ENCODE data around the gene C21orf58. TPM values are rescaled to one million over a fixed set of nuclear protein-coding genes. Genes with fewer than 3 reads are reported as not detected.

C21orf58 gene
- total RNA-seq, 1 experiment from 2014 or later: 28.2 TPM

- no peak overlapping the region for H3K4me3 Mint-ChIP-seq (ENCODE audit: low read depth, unreplicated experiment)
- BruUV-seq (replicated peaks): no TSS peak
- CTCF ChIA-PET: no interaction called here
- intact Hi-C loops (cut with micrococcal nuclease; ENCODE audit: unreplicated experiment): no loop called here
- no peak for DNase-seq
- H3K27ac Mint-ChIP-seq (ENCODE audit: unreplicated experiment): no peak overlapping the region
- H3K9me3 Mint-ChIP-seq (ENCODE audit: low read depth, unreplicated experiment): no peaks in the 10 kb centered on the region
- no peaks in the 10 kb centered on the region for H3K27me3 Mint-ChIP-seq (ENCODE audit: unreplicated experiment)
- H3K36me3 Mint-ChIP-seq (ENCODE audit: insufficient read depth, unreplicated experiment): peaks cover 39% of the 10 kb centered on the region
- no peaks in the 10 kb centered on the region for H3K4me1 Mint-ChIP-seq (ENCODE audit: low read depth, unreplicated experiment)
- TF ChIP-seq CTCF (IDR thresholded peaks at IDR 0.05; ENCODE audit: unreplicated experiment): no peak
Measured at GRCh38 chr21:46304437-46304836, 19.2 kb downstream of the C21orf58 start.

GRCh38 chr21:46301759-46302158 lies 21.9 kb downstream of the C21orf58 start:
- H3K4me3 Mint-ChIP-seq (ENCODE audit: low read depth, unreplicated experiment): no peak overlapping the region
- no peak for DNase-seq
- H3K27me3 Mint-ChIP-seq (ENCODE audit: unreplicated experiment): no peaks in the 10 kb centered on the region
- H3K27ac Mint-ChIP-seq (ENCODE audit: unreplicated experiment): no peak overlapping the region
- H3K36me3 Mint-ChIP-seq (ENCODE audit: insufficient read depth, unreplicated experiment): peaks cover 38% of the 10 kb centered on the region
- no TSS peak for BruUV-seq (replicated peaks)
- H3K9me3 Mint-ChIP-seq (ENCODE audit: low read depth, unreplicated experiment): no peaks in the 10 kb centered on the region
- CTCF ChIA-PET: no interaction called here
- H3K4me1 Mint-ChIP-seq (ENCODE audit: low read depth, unreplicated experiment): no peaks in the 10 kb centered on the region
- intact Hi-C loops (cut with micrococcal nuclease; ENCODE audit: unreplicated experiment): no loop called here
- TF ChIP-seq CTCF (IDR thresholded peaks at IDR 0.05; ENCODE audit: unreplicated experiment): no peak

- intact Hi-C loops (cut with micrococcal nuclease; ENCODE audit: unreplicated experiment): no loop called here
- TF ChIP-seq CTCF (IDR thresholded peaks at IDR 0.05; ENCODE audit: unreplicated experiment): no peak
- Mint-ChIP-seq H3K36me3 (ENCODE audit: insufficient read depth, unreplicated experiment) (peaks cover 32% of the 10 kb centered on the region), H3K9me3 (ENCODE audit: low read depth, unreplicated experiment) (no peaks in the 10 kb centered on the region), H3K4me3 (ENCODE audit: low read depth, unreplicated experiment) (no peak overlapping the region), H3K4me1 (ENCODE audit: low read depth, unreplicated experiment) (no peaks in the 10 kb centered on the region), H3K27ac (ENCODE audit: unreplicated experiment) (no peak overlapping the region), H3K27me3 (ENCODE audit: unreplicated experiment) (no peaks in the 10 kb centered on the region)
- CTCF ChIA-PET: no interaction called here
- no peak for DNase-seq
- BruUV-seq (replicated peaks): no TSS peak
Measured at GRCh38 chr21:46299167-46299566, 24.5 kb downstream of the C21orf58 start.

GRCh38 chr21:46297338-46298271 lies 26.1 kb downstream of the C21orf58 start:
- H3K27me3 Mint-ChIP-seq (ENCODE audit: unreplicated experiment): no peaks in the 10 kb centered on the region
- CTCF ChIA-PET: no interaction called here
- BruUV-seq (replicated peaks): TSS peak; percentile 26
- TF ChIP-seq CTCF (IDR thresholded peaks at IDR 0.05; ENCODE audit: unreplicated experiment): no peak
- no peak overlapping the region for H3K27ac Mint-ChIP-seq (ENCODE audit: unreplicated experiment)
- H3K9me3 Mint-ChIP-seq (ENCODE audit: low read depth, unreplicated experiment): no peaks in the 10 kb centered on the region
- H3K4me3 Mint-ChIP-seq (ENCODE audit: low read depth, unreplicated experiment): peak overlapping the region; percentile 39
- H3K36me3 Mint-ChIP-seq (ENCODE audit: insufficient read depth, unreplicated experiment): peaks cover 32% of the 10 kb centered on the region
- H3K4me1 Mint-ChIP-seq (ENCODE audit: low read depth, unreplicated experiment): no peaks in the 10 kb centered on the region
- intact Hi-C loops (cut with micrococcal nuclease; ENCODE audit: unreplicated experiment): no loop called here
- DNase-seq: no peak

All from Calu3 (cell line).